Measurements from ENCODE around the gene DLX5. TPM values are rescaled to one million over a fixed set of nuclear protein-coding genes. Genes with fewer than 3 reads are reported as not detected.

DLX5 gene
- total and polyA plus RNA-seq, 7 experiments from 2014 or later, result not detected

DNA sequence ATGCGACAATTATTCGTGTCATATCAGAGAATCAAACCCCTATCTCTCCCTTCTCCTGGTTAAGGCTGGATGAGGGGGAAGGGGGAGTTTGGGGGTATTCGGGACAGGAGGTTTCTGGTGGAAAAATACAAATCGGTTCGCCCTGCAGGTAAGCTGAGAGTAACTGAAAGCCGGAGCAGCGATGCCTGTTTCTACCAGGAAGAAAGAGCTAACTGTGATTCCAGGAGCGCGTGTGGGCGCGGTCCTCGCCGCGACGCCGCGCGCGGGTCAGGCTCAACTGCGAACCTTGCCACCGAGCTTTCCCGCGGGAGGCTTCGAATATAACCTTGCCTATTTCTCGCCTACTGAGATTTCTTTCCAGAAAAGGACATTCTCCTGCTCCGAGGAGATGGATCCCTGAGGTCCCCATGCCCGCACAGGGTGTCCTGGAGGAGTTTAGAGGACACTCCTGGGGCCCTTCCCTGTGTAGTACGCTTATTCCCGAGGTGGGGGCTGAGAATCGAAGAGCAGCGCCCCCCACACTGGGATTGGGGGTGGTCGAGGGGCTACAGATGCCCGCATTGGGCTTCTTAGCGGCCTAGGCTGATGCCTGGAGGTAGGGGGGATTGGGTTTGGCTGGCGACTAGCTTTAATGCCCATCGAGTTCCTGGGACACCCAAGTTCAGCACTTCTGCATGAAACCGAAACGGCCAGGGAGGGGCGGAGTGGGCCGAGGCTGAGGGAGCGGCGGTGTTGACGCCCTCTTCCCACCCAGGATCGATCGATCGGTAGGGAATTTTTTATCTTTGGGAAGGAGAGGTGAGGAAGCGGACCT lies 32.2 kb downstream of the DLX5 start:
- peaks cover 8 to 32% of the 10 kb centered on the region in 2 donors for H3K27me3 ChIP-seq (ENCODE audit: control insufficient read depth in 2 of 2, insufficient read depth in 2 of 2, low read length in 2 of 2)
- intact Hi-C loops (cut with micrococcal nuclease), result no loop called here

DNA sequence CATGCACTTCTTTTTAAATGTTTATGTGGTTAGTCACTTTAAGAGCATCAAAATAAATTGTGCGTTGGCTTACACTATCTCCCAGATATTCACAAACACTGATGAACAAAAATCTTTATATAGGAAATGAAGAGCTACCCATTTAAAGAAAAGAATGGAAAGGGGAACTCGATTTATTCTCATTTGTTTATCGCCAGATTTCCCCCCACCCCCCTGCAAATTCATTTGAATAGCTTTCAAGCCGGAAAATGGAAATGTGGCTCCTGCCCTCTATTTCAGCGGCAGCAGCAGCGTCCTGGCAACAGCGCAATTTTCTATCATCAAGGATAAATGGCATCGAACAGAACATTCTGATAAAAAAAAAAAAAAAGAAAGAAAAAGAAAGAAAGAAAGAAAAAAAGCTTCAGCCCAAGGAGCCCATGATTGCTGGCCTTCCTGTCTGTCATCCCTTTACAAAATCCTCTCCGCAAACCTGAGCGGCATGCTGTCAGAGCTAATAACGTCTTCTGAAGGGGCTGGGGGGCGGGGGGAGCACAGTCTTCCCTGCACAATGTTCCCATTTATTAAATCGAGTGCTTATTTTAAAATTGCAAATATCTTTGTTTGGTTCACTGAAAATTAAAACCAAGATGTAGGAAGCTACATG lies 33.0 kb downstream of the DLX5 start:
- Mint-ChIP-seq H3K27me3 (peaks cover 82 to 95% (median 92%) of the 10 kb centered on the region in 5 donors), H3K36me3 (peaks cover 0 to 10% (median 3%) of the 10 kb centered on the region in 5 donors), H3K27ac (no peak overlapping the region), H3K4me1 (peaks cover 0 to 11% (median 0%) of the 10 kb centered on the region in 7 donors), H3K9me3 (peaks cover 0 to 41% (median 7%) of the 10 kb centered on the region in 11 donors), H3K4me3 (no peak overlapping the region)
- ATAC-seq (no peak), DNase-seq (no peak)
- Histone ChIP-seq H3K36me3 (ENCODE audit: control insufficient read depth in 2 of 3, insufficient read depth in 3 of 3, low read length in 3 of 3) (no peaks in the 10 kb centered on the region), H3K27ac (ENCODE audit: low read depth, low read length) (no peak overlapping the region), H3K4me3 (ENCODE audit: low read length) (no peak overlapping the region), H3K27me3 (ENCODE audit: control insufficient read depth in 2 of 2, insufficient read depth in 2 of 2, low read length in 2 of 2) (peaks cover 8 to 25% of the 10 kb centered on the region in 2 donors), H3K9me3 (ENCODE audit: control insufficient read depth in 2 of 3, low read length in 3 of 3) (peaks cover 0 to 11% (median 0%) of the 10 kb centered on the region in 3 experiments), H3K4me1 (ENCODE audit: control insufficient read depth in 2 of 2, insufficient read depth in 2 of 2, low read length in 2 of 2) (no peaks in the 10 kb centered on the region)
- CTCF ChIA-PET, result no interaction called here
- POLR2A ChIA-PET, result no interaction called here
- intact Hi-C loops (cut with micrococcal nuclease), result no loop called here

More for the DNA sequence above, 32.2 kb downstream of the DLX5 start:
- Histone ChIP-seq H3K4me3 (ENCODE audit: low read length) (no peak overlapping the region), H3K36me3 (ENCODE audit: control insufficient read depth in 2 of 3, insufficient read depth in 3 of 3, low read length in 3 of 3) (no peaks in the 10 kb centered on the region), H3K27ac (ENCODE audit: low read depth, low read length) (no peak overlapping the region), H3K9me3 (ENCODE audit: control insufficient read depth in 2 of 3, low read length in 3 of 3) (peaks cover 0 to 11% (median 0%) of the 10 kb centered on the region in 3 experiments), H3K4me1 (ENCODE audit: control insufficient read depth in 2 of 2, insufficient read depth in 2 of 2, low read length in 2 of 2) (no peaks in the 10 kb centered on the region)
- peak overlapping the region in 1 of 10 donors; percentile 60 for H3K4me3 Mint-ChIP-seq
- ChIA-PET CTCF (no interaction called here), POLR2A (no interaction called here)
- ATAC-seq (no peak), DNase-seq (no peak)
- H3K36me3 Mint-ChIP-seq, result peaks cover 0 to 10% (median 3%) of the 10 kb centered on the region in 5 donors
- no peak overlapping the region for H3K27ac Mint-ChIP-seq
- peaks cover 88 to 95% (median 94%) of the 10 kb centered on the region in 5 donors for H3K27me3 Mint-ChIP-seq
- peaks cover 0 to 48% (median 9%) of the 10 kb centered on the region in 11 donors for H3K9me3 Mint-ChIP-seq
- peaks cover 0 to 11% (median 0%) of the 10 kb centered on the region in 7 donors for H3K4me1 Mint-ChIP-seq

DNA sequence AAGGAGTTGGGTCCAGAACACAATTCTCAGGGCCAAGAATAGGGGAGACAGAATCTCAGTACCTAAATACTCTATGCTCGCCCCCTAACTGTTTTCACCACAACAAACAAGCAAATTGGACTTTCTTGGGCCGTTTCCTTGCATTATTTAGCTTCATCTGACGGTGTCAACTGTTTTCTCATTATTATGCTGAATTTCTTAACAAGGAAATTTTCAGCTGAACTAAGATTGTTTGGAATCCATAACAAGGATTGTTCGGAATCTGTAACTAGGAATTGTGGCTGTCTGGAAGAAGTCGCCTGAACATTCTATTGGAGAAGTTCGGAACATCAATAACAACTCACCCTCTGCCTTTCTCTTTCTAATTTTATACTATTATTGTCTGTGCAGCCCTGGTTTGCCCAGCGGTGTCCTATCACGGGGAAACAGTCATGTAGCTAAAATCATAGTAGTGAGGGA lies 34.7 kb downstream of the DLX5 start:
- CTCF ChIA-PET, result no interaction called here

DNA sequence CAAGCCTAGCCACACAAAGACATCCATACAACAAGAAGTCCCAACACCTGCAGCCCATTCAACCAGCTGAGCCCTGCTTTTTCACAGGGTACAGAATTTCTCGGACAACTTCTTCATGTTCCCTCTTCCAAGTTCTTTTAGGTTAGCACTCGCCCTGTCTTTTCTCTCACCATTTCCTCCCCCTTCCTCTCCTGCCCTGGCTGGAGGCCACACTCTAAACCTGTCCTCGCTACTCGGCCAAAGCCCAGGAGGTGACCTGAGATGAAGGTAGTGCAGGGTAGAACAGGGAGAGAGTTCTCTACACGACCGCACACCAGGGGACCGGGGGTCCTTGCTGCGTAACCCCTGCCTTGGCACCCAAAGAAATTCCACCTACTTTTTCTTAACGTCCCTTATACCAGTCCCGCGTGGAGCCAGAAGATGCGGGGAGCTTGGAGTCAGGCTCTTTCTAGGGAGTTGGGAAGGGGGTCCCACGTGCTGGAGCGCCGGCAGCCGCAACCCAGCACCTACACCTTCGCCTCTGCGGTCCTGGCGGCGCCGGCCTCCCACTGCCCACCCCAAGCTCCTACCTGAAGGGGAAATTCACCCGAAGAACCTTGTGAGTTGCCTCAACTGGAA lies 35.3 kb downstream of the DLX5 start:
- H3K27me3 Mint-ChIP-seq, result peaks cover 75 to 95% (median 86%) of the 10 kb centered on the region in 5 donors
- H3K36me3 ChIP-seq (ENCODE audit: control insufficient read depth in 2 of 3, insufficient read depth in 3 of 3, low read length in 3 of 3), result no peaks in the 10 kb centered on the region
- DNase-seq (no peak), ATAC-seq (no peak)
- H3K9me3 ChIP-seq (ENCODE audit: control insufficient read depth in 2 of 3, low read length in 3 of 3), result peaks cover 0 to 11% (median 0%) of the 10 kb centered on the region in 3 experiments
- H3K4me1 Mint-ChIP-seq, result peaks cover 0 to 11% (median 0%) of the 10 kb centered on the region in 7 donors
- H3K9me3 Mint-ChIP-seq, result peaks cover 0 to 27% (median 6%) of the 10 kb centered on the region in 11 donors
- no peak overlapping the region for H3K4me3 Mint-ChIP-seq
- intact Hi-C loops (cut with micrococcal nuclease), result no loop called here
- no peak overlapping the region for H3K27ac Mint-ChIP-seq
- H3K27me3 ChIP-seq (ENCODE audit: control insufficient read depth in 2 of 2, insufficient read depth in 2 of 2, low read length in 2 of 2), result peaks cover 6 to 19% of the 10 kb centered on the region in 2 donors
- H3K36me3 Mint-ChIP-seq, result peaks cover 0 to 10% (median 3%) of the 10 kb centered on the region in 5 donors
- no peaks in the 10 kb centered on the region for H3K4me1 ChIP-seq (ENCODE audit: control insufficient read depth in 2 of 2, insufficient read depth in 2 of 2, low read length in 2 of 2)
- POLR2A ChIA-PET, result no interaction called here
- no peak overlapping the region for H3K4me3 ChIP-seq (ENCODE audit: low read length)
- H3K27ac ChIP-seq (ENCODE audit: low read depth, low read length), result no peak overlapping the region
- CTCF ChIA-PET, result no interaction called here

More for the DNA sequence above, 34.7 kb downstream of the DLX5 start:
- DNase-seq, result no peak
- no peak for ATAC-seq
- no peak overlapping the region for H3K27ac Mint-ChIP-seq
- Histone ChIP-seq H3K9me3 (ENCODE audit: control insufficient read depth in 2 of 3, low read length in 3 of 3) (peaks cover 0 to 11% (median 0%) of the 10 kb centered on the region in 3 experiments), H3K4me3 (ENCODE audit: low read length) (no peak overlapping the region), H3K36me3 (ENCODE audit: control insufficient read depth in 2 of 3, insufficient read depth in 3 of 3, low read length in 3 of 3) (no peaks in the 10 kb centered on the region), H3K27ac (ENCODE audit: low read depth, low read length) (no peak overlapping the region), H3K4me1 (ENCODE audit: control insufficient read depth in 2 of 2, insufficient read depth in 2 of 2, low read length in 2 of 2) (no peaks in the 10 kb centered on the region), H3K27me3 (ENCODE audit: control insufficient read depth in 2 of 2, insufficient read depth in 2 of 2, low read length in 2 of 2) (peaks cover 6 to 23% of the 10 kb centered on the region in 2 donors)
- POLR2A ChIA-PET, result no interaction called here
- H3K36me3 Mint-ChIP-seq, result peaks cover 0 to 10% (median 3%) of the 10 kb centered on the region in 5 donors
- peaks cover 0 to 32% (median 7%) of the 10 kb centered on the region in 11 donors for H3K9me3 Mint-ChIP-seq
- intact Hi-C loops (cut with micrococcal nuclease), result no loop called here
- peaks cover 0 to 11% (median 0%) of the 10 kb centered on the region in 7 donors for H3K4me1 Mint-ChIP-seq
- peaks cover 75 to 96% (median 90%) of the 10 kb centered on the region in 5 donors for H3K27me3 Mint-ChIP-seq
- no peak overlapping the region for H3K4me3 Mint-ChIP-seq

GRCh38 chr7:96987719-96988118 lies 36.9 kb downstream of the DLX5 start:
- Mint-ChIP-seq H3K36me3 (peaks cover 0 to 1% (median 0%) of the 10 kb centered on the region in 5 donors), H3K27ac (no peak overlapping the region), H3K27me3 (peaks cover 59 to 94% (median 80%) of the 10 kb centered on the region in 5 donors), H3K4me3 (no peak overlapping the region), H3K9me3 (peaks cover 0 to 10% (median under 1%) of the 10 kb centered on the region in 11 donors), H3K4me1 (peaks cover 0 to 10% (median 0%) of the 10 kb centered on the region in 7 donors)
- ATAC-seq (no peak), DNase-seq (no peak)
- intact Hi-C loops (cut with micrococcal nuclease), result no loop called here
- Histone ChIP-seq H3K9me3 (ENCODE audit: control insufficient read depth in 2 of 3, low read length in 3 of 3) (peaks cover 0 to 5% (median 0%) of the 10 kb centered on the region in 3 experiments), H3K27ac (ENCODE audit: low read depth, low read length) (no peak overlapping the region), H3K36me3 (ENCODE audit: control insufficient read depth in 2 of 3, insufficient read depth in 3 of 3, low read length in 3 of 3) (no peaks in the 10 kb centered on the region), H3K4me1 (ENCODE audit: control insufficient read depth in 2 of 2, insufficient read depth in 2 of 2, low read length in 2 of 2) (no peaks in the 10 kb centered on the region), H3K27me3 (ENCODE audit: control insufficient read depth in 2 of 2, insufficient read depth in 2 of 2, low read length in 2 of 2) (peaks cover 6 to 8% of the 10 kb centered on the region in 2 donors), H3K4me3 (ENCODE audit: low read length) (no peak overlapping the region)
- CTCF ChIA-PET, result interaction anchor here (0.6 kb wide), 1 partner anchor 529 kb away, joined by 3 read pairs; no protein-coding TSS in a partner anchor
- POLR2A ChIA-PET, result no interaction called here

GRCh38 chr7:96986901-96987300 lies 37.7 kb downstream of the DLX5 start:
- H3K27ac Mint-ChIP-seq, result no peak overlapping the region
- no peak overlapping the region for H3K4me3 ChIP-seq (ENCODE audit: low read length)
- no peaks in the 10 kb centered on the region for H3K36me3 ChIP-seq (ENCODE audit: control insufficient read depth in 2 of 3, insufficient read depth in 3 of 3, low read length in 3 of 3)
- POLR2A ChIA-PET, result no interaction called here
- H3K27me3 ChIP-seq (ENCODE audit: control insufficient read depth in 2 of 2, insufficient read depth in 2 of 2, low read length in 2 of 2), result peaks cover 6 to 8% of the 10 kb centered on the region in 2 donors
- no peaks in the 10 kb centered on the region for H3K9me3 ChIP-seq (ENCODE audit: control insufficient read depth in 2 of 3, low read length in 3 of 3)
- intact Hi-C loops (cut with micrococcal nuclease), result no loop called here
- H3K36me3 Mint-ChIP-seq, result no peaks in the 10 kb centered on the region
- no peak overlapping the region for H3K4me3 Mint-ChIP-seq
- H3K9me3 Mint-ChIP-seq, result peaks cover 0 to 5% (median 0%) of the 10 kb centered on the region in 11 donors
- H3K27me3 Mint-ChIP-seq, result peaks cover 51 to 91% (median 78%) of the 10 kb centered on the region in 5 donors
- H3K4me1 ChIP-seq (ENCODE audit: control insufficient read depth in 2 of 2, insufficient read depth in 2 of 2, low read length in 2 of 2), result no peaks in the 10 kb centered on the region
- ATAC-seq (no peak), DNase-seq (no peak)
- CTCF ChIA-PET, result no interaction called here
- peaks cover 0 to 5% (median 0%) of the 10 kb centered on the region in 7 donors for H3K4me1 Mint-ChIP-seq
- no peak overlapping the region for H3K27ac ChIP-seq (ENCODE audit: low read depth, low read length)

Measured in naive thymus-derived CD4-positive, alpha-beta T cell (primary cell).